Testis (tissue), 3 donors: ENCODE data around the gene CTIF. TPM values are rescaled to one million over a fixed set of nuclear protein-coding genes. Genes with fewer than 3 reads are reported as not detected.
A peak's percentile ranks its signal among the peaks of the same experiment; 100 is the strongest.

ENCODE experiments used
- DNase-seq: peaks from one replicate; pipeline ENCODE4 v3.0.0-alpha.2; 2019
- H3K27ac ChIP-seq, 2 donors: fragments of 200-600 bp; sonication (generic); one replicate each; pipeline ENCODE4 v1.5.1; 2019
- H3K27me3 ChIP-seq: fragments of 200-600 bp; sonication (generic); one replicate; pipeline ENCODE4 v1.5.1; 2019
- H3K36me3 ChIP-seq: fragments of 200-600 bp; sonication (generic); one replicate; pipeline ENCODE4 v1.5.1; 2017; ENCODE audit warnings: low read depth; ENCODE audit errors: missing control alignments
- H3K4me1 ChIP-seq: fragments of 200-600 bp; sonication (generic); one replicate; pipeline ENCODE4 v1.5.1; 2019
- H3K4me3 ChIP-seq, 2 donors: fragments of 200-600 bp; sonication (generic); one replicate each; pipeline ENCODE4 v1.5.1; 2017 to 2019
- H3K9me3 ChIP-seq: fragments of 200-600 bp; sonication (generic); one replicate; pipeline ENCODE4 v1.5.1; 2017
- POLR2A ChIP-seq: fragments of 450-650 bp; IDR thresholded peaks from one replicate; pipeline ENCODE4 v1.6.1; 2017; ENCODE audit warnings: antibody characterized with exemption, mild to moderate bottlenecking, moderate library complexity
- WGBS, 2 donors: methylation state at CpG; one replicate each; pipeline ENCODE4 v1.1.5; 2018; 5-methylcytosine and 5-hydroxymethylcytosine counted together
- intact Hi-C: fragments of 100-400 bp; cut with DNase I; formaldehyde crosslinking; loops from one replicate; pipeline ENCODE4 v1.15.1; 2023; ENCODE audit warnings: low total_unique reads
- polyA plus RNA-seq: library from polyadenylated mRNA; stranded (reverse); fragments of 350-450 nt; fragmentation: Illumina TruSeq; extraction: RNeasy Lipid Tissue Mini Kit (QIAGEN cat#74804); gene quantifications from one replicate; pipeline ENCODE4 v1.2.3, GENCODE V29; 2014; ENCODE audit warnings: low read depth, low replicate concordance; ENCODE audit not compliant: insufficient read depth
- total RNA-seq, 2 donors: library from RNA; depleted of rRNA; stranded (reverse); fragments of >200 nt; gene quantifications; one replicate each; pipeline ENCODE4 v1.2.3, GENCODE V29; 2016
- TF ChIP-seq, protein P1 (sequence below), 3 experiments: fragments of 450-650 bp in 2 of 3; fragments of 200-600 bp in 1 of 3; sonication (generic) in 1 of 3; IDR thresholded peaks; one replicate each; pipeline ENCODE4 v1.5.1; 2016 to 2019; ENCODE audit warnings: antibody characterized with exemption in 3 of 3, mild to moderate bottlenecking in 2 of 3, moderate library complexity in 1 of 3

CTIF gene
- total and polyA plus RNA-seq, 3 donors from 2014 or later: 33.8 to 41.5 (median 35.6) TPM

DNA sequence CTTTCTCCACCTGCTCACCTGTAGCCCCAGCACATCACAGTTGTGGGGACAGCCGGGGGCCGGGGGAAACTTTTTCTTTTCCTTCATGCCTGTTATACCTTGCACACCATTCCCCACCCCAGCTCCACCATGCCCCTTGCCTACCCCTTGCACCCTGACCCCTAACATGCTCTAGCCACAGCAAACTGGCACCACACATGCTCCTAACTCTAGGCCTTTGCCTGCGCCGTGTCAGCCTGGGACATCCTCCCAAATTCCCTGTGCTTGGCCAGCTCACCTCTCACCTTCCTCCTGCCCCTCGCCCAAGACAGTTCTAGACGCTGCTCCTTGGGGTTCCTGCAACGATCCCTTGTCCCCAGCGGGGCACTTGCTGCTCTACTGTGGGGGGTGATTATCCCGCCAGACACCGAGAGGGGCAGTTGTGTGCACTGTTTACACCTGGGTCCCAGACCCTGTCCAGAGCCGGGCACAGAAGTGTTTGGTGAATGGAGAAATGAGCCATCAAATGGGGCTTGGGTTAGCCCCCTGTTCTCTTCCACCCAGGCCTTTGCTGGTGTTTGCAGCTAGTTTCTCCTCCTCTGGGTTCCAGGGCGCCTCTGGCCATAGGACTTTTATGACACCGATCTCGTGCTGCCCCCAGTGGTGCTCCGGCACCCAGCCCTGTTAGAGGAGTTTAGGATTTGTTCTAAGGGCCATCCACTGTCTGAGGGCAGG lies 129.8 kb downstream of the CTIF start:
- H3K27me3 ChIP-seq: no peaks in the 10 kb centered on the region
- no peak overlapping the region for H3K4me3 ChIP-seq
- peak; percentile 9 for DNase-seq
- H3K9me3 ChIP-seq: no peaks in the 10 kb centered on the region
- intact Hi-C loops: no loop called here
- no peak for TF ChIP-seq POLR2A
- TF ChIP-seq, protein P1, sequence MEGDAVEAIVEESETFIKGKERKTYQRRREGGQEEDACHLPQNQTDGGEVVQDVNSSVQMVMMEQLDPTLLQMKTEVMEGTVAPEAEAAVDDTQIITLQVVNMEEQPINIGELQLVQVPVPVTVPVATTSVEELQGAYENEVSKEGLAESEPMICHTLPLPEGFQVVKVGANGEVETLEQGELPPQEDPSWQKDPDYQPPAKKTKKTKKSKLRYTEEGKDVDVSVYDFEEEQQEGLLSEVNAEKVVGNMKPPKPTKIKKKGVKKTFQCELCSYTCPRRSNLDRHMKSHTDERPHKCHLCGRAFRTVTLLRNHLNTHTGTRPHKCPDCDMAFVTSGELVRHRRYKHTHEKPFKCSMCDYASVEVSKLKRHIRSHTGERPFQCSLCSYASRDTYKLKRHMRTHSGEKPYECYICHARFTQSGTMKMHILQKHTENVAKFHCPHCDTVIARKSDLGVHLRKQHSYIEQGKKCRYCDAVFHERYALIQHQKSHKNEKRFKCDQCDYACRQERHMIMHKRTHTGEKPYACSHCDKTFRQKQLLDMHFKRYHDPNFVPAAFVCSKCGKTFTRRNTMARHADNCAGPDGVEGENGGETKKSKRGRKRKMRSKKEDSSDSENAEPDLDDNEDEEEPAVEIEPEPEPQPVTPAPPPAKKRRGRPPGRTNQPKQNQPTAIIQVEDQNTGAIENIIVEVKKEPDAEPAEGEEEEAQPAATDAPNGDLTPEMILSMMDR (IDR thresholded peaks at IDR 0.05): peak in 1 of 3 experiments; percentile 11
- H3K27ac ChIP-seq: no peak overlapping the region
- 89 to 90% methylated on average over 13 to 15 of the region's 15 CpGs for WGBS, 2 donors
- no peaks in the 10 kb centered on the region for H3K4me1 ChIP-seq
- no peaks in the 10 kb centered on the region for H3K36me3 ChIP-seq

DNA sequence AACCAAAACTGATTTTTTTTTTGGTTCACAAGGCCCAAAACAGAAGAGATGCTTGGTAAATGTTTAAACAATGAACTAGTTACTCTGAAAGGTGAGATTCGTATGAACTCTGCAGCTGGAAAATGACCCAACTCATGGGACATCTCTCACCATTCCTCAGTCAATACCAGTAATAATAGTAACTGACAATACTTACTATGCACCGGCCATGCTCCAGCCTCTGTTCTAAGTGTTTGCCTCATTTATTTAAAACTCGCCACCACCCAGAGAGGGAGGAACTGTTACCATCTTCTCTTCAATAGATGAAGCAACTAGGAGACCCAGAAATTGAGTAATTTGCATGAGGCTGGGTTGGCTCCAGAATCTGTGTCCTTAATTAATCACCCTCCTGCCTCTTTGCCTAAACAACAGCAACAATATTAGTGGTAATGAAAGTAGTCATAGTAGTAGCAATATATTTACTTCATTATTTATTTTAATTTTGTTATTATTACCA lies 130.4 kb downstream of the CTIF start:
- intact Hi-C loops: no loop called here
- Histone ChIP-seq H3K27me3 (no peaks in the 10 kb centered on the region), H3K9me3 (no peaks in the 10 kb centered on the region), H3K27ac (no peak overlapping the region), H3K36me3 (no peaks in the 10 kb centered on the region), H3K4me1 (no peaks in the 10 kb centered on the region), H3K4me3 (no peak overlapping the region)
- DNase-seq: peak; percentile 2
- WGBS, 2 donors: 92 to 98% methylated on average over 3 of the region's 3 CpGs
- no peak for TF ChIP-seq POLR2A
- TF ChIP-seq, protein P1 (IDR thresholded peaks at IDR 0.05): no peak

DNA sequence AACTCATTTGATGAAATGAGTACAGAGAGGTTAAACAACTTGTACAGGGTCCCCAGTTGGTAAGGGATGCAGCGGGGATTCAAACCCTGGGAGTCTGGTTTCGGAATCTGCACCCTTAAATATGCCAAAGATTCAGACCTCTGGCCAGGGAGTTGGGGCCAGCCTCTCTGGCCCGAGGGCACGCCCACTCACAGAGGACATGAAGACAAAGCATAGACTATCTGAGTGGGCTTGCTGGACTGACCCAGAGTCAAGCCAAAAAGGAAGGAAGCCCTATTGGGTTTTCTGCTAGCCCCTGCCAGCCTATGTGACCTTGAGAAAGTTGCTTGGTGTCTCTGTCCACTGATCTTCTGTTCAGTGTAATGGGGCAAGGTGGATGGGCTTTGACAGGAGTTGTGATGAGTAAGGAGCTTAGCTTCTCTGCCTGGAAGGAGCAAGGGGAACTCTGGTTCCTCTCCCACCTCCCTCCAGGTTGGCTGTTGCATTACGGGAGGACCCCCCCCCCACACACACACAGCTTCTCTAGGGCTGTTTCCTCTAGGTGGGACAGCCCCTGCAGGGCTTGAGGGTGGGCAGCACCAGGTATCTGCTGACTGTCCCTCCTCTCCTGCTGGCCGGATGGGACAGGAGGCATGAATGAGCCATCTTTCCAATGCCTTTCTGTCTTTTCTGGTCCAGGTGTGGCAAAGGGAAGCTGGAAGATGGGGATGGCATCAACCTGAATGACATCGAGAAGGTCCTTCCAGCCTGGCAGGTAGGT lies 131.3 kb downstream of the CTIF start:
- H3K36me3 ChIP-seq: no peaks in the 10 kb centered on the region
- no peaks in the 10 kb centered on the region for H3K9me3 ChIP-seq
- peaks cover 2% of the 10 kb centered on the region for H3K4me1 ChIP-seq
- peak; percentile 5 for DNase-seq
- H3K27me3 ChIP-seq: no peaks in the 10 kb centered on the region
- no peak overlapping the region for H3K4me3 ChIP-seq
- TF ChIP-seq POLR2A: no peak
- TF ChIP-seq, protein P1 (IDR thresholded peaks at IDR 0.05): no peak
- intact Hi-C loops: no loop called here
- 85 to 90% methylated on average over 6 to 7 of the region's 7 CpGs for WGBS, 2 donors
- H3K27ac ChIP-seq: no peak overlapping the region

DNA sequence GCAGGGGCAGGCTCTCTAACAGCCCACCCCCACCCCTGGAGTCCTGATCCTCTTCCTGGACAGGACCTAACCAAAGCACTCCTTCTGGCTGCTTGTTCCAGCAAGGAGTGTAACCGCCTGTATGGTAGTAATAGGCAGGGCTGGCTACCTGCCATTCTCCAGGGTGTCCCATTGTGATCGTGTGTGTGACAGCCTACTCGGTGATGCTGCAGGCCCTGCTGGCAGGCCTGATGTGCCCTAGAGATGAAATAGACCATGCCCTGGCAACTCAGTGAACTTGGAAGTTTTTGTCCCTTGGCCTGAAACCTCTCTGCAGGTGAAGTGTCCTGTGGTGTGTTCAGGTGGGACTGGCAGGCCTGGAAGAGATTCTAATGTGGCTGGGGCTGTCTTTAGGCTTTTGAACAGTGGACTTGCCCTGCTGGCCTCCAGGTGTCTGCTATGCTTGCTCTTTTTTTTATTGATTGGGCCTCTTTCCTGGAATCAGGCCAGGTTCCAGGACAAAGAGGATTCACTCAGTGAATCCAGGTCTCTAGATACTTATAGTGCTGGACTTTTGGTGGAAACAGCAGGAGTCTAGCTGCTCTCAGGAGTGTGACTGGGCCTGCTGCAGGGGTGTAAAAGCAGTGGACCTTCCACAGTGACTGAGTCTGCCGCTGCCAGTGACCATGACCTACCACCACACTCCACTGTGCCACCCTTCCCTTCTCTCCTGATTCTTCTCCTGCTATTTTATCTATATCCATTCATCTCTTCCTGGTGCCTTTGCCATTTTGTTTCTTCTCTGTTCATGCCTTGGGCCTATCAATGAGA lies 132.1 kb downstream of the CTIF start:
- 98 to 100% methylated on average over 2 to 4 of the region's 4 CpGs for WGBS, 2 donors
- H3K27ac ChIP-seq: no peak overlapping the region
- no peak for TF ChIP-seq POLR2A
- TF ChIP-seq, protein P1 (IDR thresholded peaks at IDR 0.05): no peak
- H3K9me3 ChIP-seq: no peaks in the 10 kb centered on the region
- H3K4me3 ChIP-seq: no peak overlapping the region
- H3K4me1 ChIP-seq: peaks cover 7% of the 10 kb centered on the region
- intact Hi-C loops: no loop called here
- H3K27me3 ChIP-seq: no peaks in the 10 kb centered on the region
- no peaks in the 10 kb centered on the region for H3K36me3 ChIP-seq
- peak; percentile 3 for DNase-seq
